Breast epithelium (tissue), 3 donors: ENCODE results near the gene EIF4H.

Experiments
- POLR2A ChIP-seq: fragments of 450-650 bp; IDR thresholded peaks from one replicate; pipeline ENCODE4 v1.6.1; 2016; ENCODE audit warnings: antibody characterized with exemption, mild to moderate bottlenecking, moderate library complexity
- POLR2AphosphoS5 ChIP-seq, 3 donors: sonication (generic); formaldehyde crosslinking; IDR thresholded peaks; one replicate each; pipeline ENCODE4 v1.6.1; 2017; ENCODE audit warnings: antibody characterized with exemption in 3 of 3
- TF ChIP-seq, protein P1 (sequence below), 3 donors: fragments of 450-650 bp; IDR thresholded peaks; one replicate each; pipeline ENCODE4 v1.5.1; 2016 to 2017; ENCODE audit warnings: antibody characterized with exemption in 3 of 3, mild to moderate bottlenecking in 3 of 3, moderate library complexity in 3 of 3

DNA sequence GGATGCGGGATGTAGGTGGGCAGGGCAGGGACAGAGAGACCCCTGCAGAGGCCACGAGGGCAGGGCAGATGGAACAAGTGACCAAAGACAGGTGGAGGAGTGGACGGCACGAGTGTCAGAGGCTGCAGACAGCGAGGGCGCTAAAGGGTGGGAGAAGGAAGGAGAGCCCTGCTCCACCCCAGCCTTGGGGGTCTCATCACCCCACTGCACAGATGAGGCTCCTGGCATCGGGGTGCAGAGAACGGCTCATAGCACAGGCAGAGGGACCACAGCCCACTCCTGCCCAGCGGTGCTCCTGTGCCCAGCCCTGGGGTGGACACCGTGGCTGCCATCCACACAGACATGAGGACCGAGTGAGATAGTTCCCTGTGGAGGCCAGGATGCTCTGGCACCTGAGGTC is 33.4 kb downstream of the EIF4H start:
- TF ChIP-seq, protein P1, sequence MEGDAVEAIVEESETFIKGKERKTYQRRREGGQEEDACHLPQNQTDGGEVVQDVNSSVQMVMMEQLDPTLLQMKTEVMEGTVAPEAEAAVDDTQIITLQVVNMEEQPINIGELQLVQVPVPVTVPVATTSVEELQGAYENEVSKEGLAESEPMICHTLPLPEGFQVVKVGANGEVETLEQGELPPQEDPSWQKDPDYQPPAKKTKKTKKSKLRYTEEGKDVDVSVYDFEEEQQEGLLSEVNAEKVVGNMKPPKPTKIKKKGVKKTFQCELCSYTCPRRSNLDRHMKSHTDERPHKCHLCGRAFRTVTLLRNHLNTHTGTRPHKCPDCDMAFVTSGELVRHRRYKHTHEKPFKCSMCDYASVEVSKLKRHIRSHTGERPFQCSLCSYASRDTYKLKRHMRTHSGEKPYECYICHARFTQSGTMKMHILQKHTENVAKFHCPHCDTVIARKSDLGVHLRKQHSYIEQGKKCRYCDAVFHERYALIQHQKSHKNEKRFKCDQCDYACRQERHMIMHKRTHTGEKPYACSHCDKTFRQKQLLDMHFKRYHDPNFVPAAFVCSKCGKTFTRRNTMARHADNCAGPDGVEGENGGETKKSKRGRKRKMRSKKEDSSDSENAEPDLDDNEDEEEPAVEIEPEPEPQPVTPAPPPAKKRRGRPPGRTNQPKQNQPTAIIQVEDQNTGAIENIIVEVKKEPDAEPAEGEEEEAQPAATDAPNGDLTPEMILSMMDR (IDR thresholded peaks at IDR 0.05), result no peak
- TF ChIP-seq POLR2A (no peak), POLR2AphosphoS5 (IDR thresholded peaks at IDR 0.05) (no peak)
